ENCODE measurements around the gene FNDC3A.

Gene FNDC3A

GRCh38 chr13:49246850-49247642 is 271.3 kb downstream of the FNDC3A start:
- no peak for TF ChIP-seq Cebpa-rat (IDR thresholded peaks at IDR 0.05)
- H3K4me3 ChIP-seq, result peak overlapping the region; percentile 78 to 95 (median 89)
- H3K4me2 ChIP-seq, result peak overlapping the region; percentile 80 to 96 (median 84)
- H3K36me3 ChIP-seq, result peaks cover 5 to 28% (median 12%) of the 10 kb centered on the region in 11 experiments; a peak in 9 of 22 replicates
- peak overlapping the region; percentile 60 to 87 (median 82) for H3K27ac ChIP-seq
- peak overlapping the region; percentile 82 to 92 (median 88) for H3K9ac ChIP-seq
- H4K20me1 ChIP-seq, result no peaks in the 10 kb centered on the region
- peaks cover 7 to 14% (median 11%) of the 10 kb centered on the region in 11 experiments for H3K9me3 ChIP-seq (replicated peaks in 1 of 11)
- no peaks in the 10 kb centered on the region for H3K27me3 ChIP-seq
- H3K4me1 ChIP-seq, result peaks cover 14 to 29% (median 22%) of the 10 kb centered on the region in 10 experiments; a peak in 19 of 20 replicates

GRCh38 chr13:49247643-49248621 is 272.2 kb downstream of the FNDC3A start, which contains the start of gene CDADC1:
TSS of gene CDADC1 (plus strand) at chr13:49247925. CDS start at chr13:49248038, 113 bp downstream.
- peak within 1 kb of the TSS; percentile 60 to 87 (median 82) for H3K27ac ChIP-seq
- peak within 1 kb of the TSS; percentile 80 to 96 (median 90) for H3K4me2 ChIP-seq
- peak within 1 kb of the TSS; percentile 78 to 95 (median 89) for H3K4me3 ChIP-seq
- H3K4me1 ChIP-seq, result peaks cover 14 to 29% (median 22%) of the 10 kb centered on the region in 10 experiments; a peak in 19 of 20 replicates
- TF ChIP-seq Cebpa-rat (IDR thresholded peaks at IDR 0.05), result no peak
- H4K20me1 ChIP-seq, result no peaks in the 10 kb centered on the region
- peak within 1 kb of the TSS; percentile 82 to 92 (median 88) for H3K9ac ChIP-seq
- H3K9me3 ChIP-seq (replicated peaks in 1 of 11), result peaks cover 0 to 5% (median 3%) of the 10 kb centered on the region in 11 experiments; a peak in 16 of 22 replicates
- no peaks in the 10 kb centered on the region for H3K27me3 ChIP-seq
- H3K36me3 ChIP-seq, result peaks cover 5 to 32% (median 12%) of the 10 kb centered on the region in 11 experiments; a peak in 9 of 22 replicates

- Histone ChIP-seq H3K4me2 (peak overlapping the region; percentile 80 to 96 (median 90)), H4K20me1 (no peaks in the 10 kb centered on the region), H3K27ac (peak overlapping the region in 10 of 11 experiments; percentile 74 to 87 (median 82); a peak in 21 of 22 replicates), H3K4me1 (peaks cover 16 to 32% (median 25%) of the 10 kb centered on the region in 10 experiments), H3K9ac (peak overlapping the region; percentile 82 to 92 (median 88)), H3K4me3 (peak overlapping the region; percentile 78 to 95 (median 89)), H3K36me3 (peaks cover 6 to 38% (median 13%) of the 10 kb centered on the region in 11 experiments; a peak in 10 of 22 replicates), H3K9me3 (replicated peaks in 1 of 11) (no peaks in the 10 kb centered on the region), H3K27me3 (no peaks in the 10 kb centered on the region)
- no peak for TF ChIP-seq Cebpa-rat (IDR thresholded peaks at IDR 0.05)
Measured at GRCh38 chr13:49248622-49249002, 272.9 kb downstream of the FNDC3A start.

GRCh38 chr13:49251326-49251725 is 275.6 kb downstream of the FNDC3A start:
- no peak for TF ChIP-seq Cebpa-rat (IDR thresholded peaks at IDR 0.05)
- Histone ChIP-seq H4K20me1 (no peaks in the 10 kb centered on the region), H3K27me3 (no peaks in the 10 kb centered on the region), H3K9ac (no peak overlapping the region), H3K4me2 (no peak overlapping the region), H3K4me3 (no peak overlapping the region), H3K9me3 (replicated peaks in 1 of 11) (no peaks in the 10 kb centered on the region), H3K4me1 (peaks cover 24 to 42% (median 32%) of the 10 kb centered on the region in 10 experiments), H3K27ac (no peak overlapping the region), H3K36me3 (peaks cover 20 to 65% (median 37%) of the 10 kb centered on the region in 11 experiments)

- Histone ChIP-seq H3K9ac (no peak overlapping the region), H3K27me3 (no peaks in the 10 kb centered on the region), H3K27ac (no peak overlapping the region), H3K4me1 (peaks cover 28 to 53% (median 42%) of the 10 kb centered on the region in 10 experiments), H3K9me3 (replicated peaks in 1 of 11) (no peaks in the 10 kb centered on the region), H3K4me3 (no peak overlapping the region), H3K4me2 (peak overlapping the region in 8 of 11 experiments; percentile 5 to 48 (median 28); a peak in 6 of 22 replicates), H4K20me1 (no peaks in the 10 kb centered on the region), H3K36me3 (peaks cover 27 to 81% (median 43%) of the 10 kb centered on the region in 11 experiments)
- TF ChIP-seq Cebpa-rat (IDR thresholded peaks at IDR 0.05), result no peak
Measured at GRCh38 chr13:49253310-49253709, 277.6 kb downstream of the FNDC3A start.

GRCh38 chr13:49254007-49254406 is 278.3 kb downstream of the FNDC3A start:
- Histone ChIP-seq H3K9ac (no peak overlapping the region), H4K20me1 (no peaks in the 10 kb centered on the region), H3K27ac (no peak overlapping the region), H3K4me3 (no peak overlapping the region), H3K27me3 (no peaks in the 10 kb centered on the region), H3K9me3 (replicated peaks in 1 of 11) (no peaks in the 10 kb centered on the region), H3K4me2 (peak overlapping the region in 10 of 11 experiments; percentile 5 to 48 (median 28); a peak in 11 of 22 replicates), H3K36me3 (peaks cover 29 to 85% (median 43%) of the 10 kb centered on the region in 11 experiments), H3K4me1 (peaks cover 24 to 51% (median 36%) of the 10 kb centered on the region in 10 experiments)
- no peak for TF ChIP-seq Cebpa-rat (IDR thresholded peaks at IDR 0.05)

GRCh38 chr13:49256841-49257240 is 281.1 kb downstream of the FNDC3A start:
- Histone ChIP-seq H3K9me3 (replicated peaks in 1 of 11) (no peaks in the 10 kb centered on the region), H3K4me1 (peaks cover 13 to 38% (median 28%) of the 10 kb centered on the region in 10 experiments), H4K20me1 (no peaks in the 10 kb centered on the region), H3K9ac (no peak overlapping the region), H3K27ac (no peak overlapping the region), H3K4me2 (peak overlapping the region in 8 of 11 experiments; percentile 10 to 83 (median 71); a peak in 11 of 22 replicates), H3K4me3 (no peak overlapping the region), H3K27me3 (no peaks in the 10 kb centered on the region), H3K36me3 (peaks cover 48 to 87% (median 61%) of the 10 kb centered on the region in 11 experiments)
- no peak for TF ChIP-seq Cebpa-rat (IDR thresholded peaks at IDR 0.05)

GRCh38 chr13:49258089-49258796 is 282.5 kb downstream of the FNDC3A start:
- peak overlapping the region; percentile 50 to 83 (median 72) for H3K4me2 ChIP-seq
- H3K27ac ChIP-seq, result peak overlapping the region; percentile 20 to 64 (median 49); a peak in 17 of 22 replicates
- H3K9me3 ChIP-seq (replicated peaks in 1 of 11), result no peaks in the 10 kb centered on the region
- H3K36me3 ChIP-seq, result peaks cover 56 to 93% (median 67%) of the 10 kb centered on the region in 11 experiments
- H3K9ac ChIP-seq, result peak overlapping the region; percentile 30 to 69 (median 54); a peak in 15 of 22 replicates
- peaks cover 13 to 37% (median 28%) of the 10 kb centered on the region in 10 experiments for H3K4me1 ChIP-seq
- no peaks in the 10 kb centered on the region for H3K27me3 ChIP-seq
- H4K20me1 ChIP-seq, result no peaks in the 10 kb centered on the region
- TF ChIP-seq Cebpa-rat (IDR thresholded peaks at IDR 0.05), result no peak
- H3K4me3 ChIP-seq, result peak overlapping the region in 9 of 10 experiments; percentile 19 to 49 (median 39); a peak in 15 of 20 replicates
